CD8-positive, alpha-beta memory T cell (primary cell): ENCODE data around the gene FUZ. TPM values are rescaled to one million over a fixed set of nuclear protein-coding genes. Genes with fewer than 3 reads are reported as not detected.

Experiments used
- CTCF ChIA-PET: fragments of 350-600 bp; sonication (Branson Sonifier 250); formaldehyde crosslinking; loops from one replicate; lab custom pipeline; 2021; ENCODE audit warnings: antibody characterized with exemption; lab: Charles Lee
- POLR2A ChIA-PET: fragments of 350-600 bp; sonication (Branson Sonifier 250); formaldehyde crosslinking; loops from one replicate; lab custom pipeline; 2021; ENCODE audit warnings: antibody characterized with exemption; lab: Charles Lee
- DNase-seq, 5 donors: peaks; one replicate each; pipeline versions ENCODE4 v3.0.0 to v3.0.0-alpha.2; 2020 to 2022; ENCODE audit warnings: mixed read lengths in 1 of 5
- H3K27ac ChIP-seq: one replicate; pipeline ENCODE4 v1.7.0; 2013; ENCODE audit warnings: low read depth, mild to moderate bottlenecking, low read length, moderate library complexity
- H3K27me3 ChIP-seq: 2 replicates; pipeline ENCODE4 v1.7.0; 2013; ENCODE audit warnings: low read length, mild to moderate bottlenecking; ENCODE audit not compliant: insufficient read depth, poor library complexity, severe bottlenecking
- H3K36me3 ChIP-seq: 2 replicates; pipeline ENCODE4 v1.7.0; 2013; ENCODE audit warnings: mild to moderate bottlenecking, low read length, moderate library complexity; ENCODE audit not compliant: insufficient read depth
- H3K4me1 ChIP-seq: 2 replicates; pipeline ENCODE4 v1.7.0; 2013; ENCODE audit warnings: mild to moderate bottlenecking, low read length, moderate library complexity; ENCODE audit not compliant: insufficient read depth
- H3K4me3 ChIP-seq: 2 replicates; pipeline ENCODE4 v1.7.0; 2013; ENCODE audit warnings: mild to moderate bottlenecking, low read length
- H3K9me3 ChIP-seq: 2 replicates; pipeline ENCODE4 v1.7.0; 2013; ENCODE audit warnings: mild to moderate bottlenecking, low read length
- H3K27ac Mint-ChIP-seq, 8 donors: one replicate each; pipeline ENCODE4 v1.8.0; 2020 to 2021; ENCODE audit warnings: mixed read lengths in 8 of 8, mild to moderate bottlenecking in 6 of 8, inconsistent platforms in 3 of 8, moderate library complexity in 3 of 8
- H3K27me3 Mint-ChIP-seq, 2 donors: one replicate each; pipeline ENCODE4 v1.8.0; 2020 to 2021; ENCODE audit warnings: mixed read lengths in 2 of 2, mild to moderate bottlenecking in 1 of 2, moderate library complexity in 1 of 2
- H3K36me3 Mint-ChIP-seq, 3 donors: one replicate each; pipeline ENCODE4 v1.8.0; 2020 to 2021; ENCODE audit warnings: mixed read lengths in 3 of 3, inconsistent platforms in 1 of 3, mild to moderate bottlenecking in 1 of 3
- H3K4me1 Mint-ChIP-seq, 3 donors: one replicate each; pipeline ENCODE4 v1.8.0; 2020 to 2021; ENCODE audit warnings: mixed read lengths in 3 of 3, inconsistent platforms in 1 of 3, mild to moderate bottlenecking in 1 of 3
- H3K4me3 Mint-ChIP-seq, 7 donors: one replicate each; pipeline ENCODE4 v1.8.0; 2020 to 2021; ENCODE audit warnings: mixed read lengths in 7 of 7, mild to moderate bottlenecking in 6 of 7, moderate library complexity in 4 of 7, inconsistent platforms in 2 of 7
- H3K9me3 Mint-ChIP-seq, 5 donors: one replicate each; pipeline ENCODE4 v1.8.0; 2020 to 2022; ENCODE audit warnings: mixed read lengths in 5 of 5, mild to moderate bottlenecking in 3 of 5, moderate library complexity in 2 of 5, inconsistent platforms in 1 of 5
- polyA plus RNA-seq: library from polyadenylated mRNA; unstranded; fragments of 300-500 nt; fragmentation: Illumina TruSeq; gene quantifications from one replicate; pipeline ENCODE4 v1.2.3, GENCODE V29; 2021
- total RNA-seq, 2 experiments: library from RNA; stranded (reverse); gene quantifications; one replicate each; pipeline ENCODE4 v1.2.3, GENCODE V29; 2021

The FUZ gene
- total and polyA plus RNA-seq, 3 experiments from 2014 or later, result 4.5 to 30.1 (median 26.1) TPM

DNA sequence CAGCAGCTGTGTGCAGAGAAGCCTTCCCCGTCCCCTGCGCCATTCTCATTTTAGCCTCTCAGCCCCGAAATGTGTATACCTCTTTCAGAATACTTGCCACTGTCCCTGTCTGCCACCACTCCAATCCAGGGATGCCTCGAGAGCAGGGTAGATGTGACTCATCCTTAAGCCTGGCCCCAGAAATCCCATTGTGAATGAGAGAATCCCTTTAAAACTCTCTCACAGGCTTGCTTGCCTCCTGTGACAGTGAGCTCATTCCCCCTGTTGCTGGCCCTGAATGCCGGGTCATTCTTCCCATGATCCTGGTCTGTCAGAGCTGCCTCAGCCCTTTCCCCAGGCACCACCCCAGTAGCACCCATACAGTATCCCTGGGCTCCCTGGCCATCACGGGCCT lies 36.7 kb downstream of the FUZ start:
- no peaks in the 10 kb centered on the region for H3K4me1 ChIP-seq
- no peaks in the 10 kb centered on the region for H3K9me3 Mint-ChIP-seq
- peaks cover 29 to 43% (median 38%) of the 10 kb centered on the region in 3 donors for H3K4me1 Mint-ChIP-seq
- CTCF ChIA-PET, result no interaction called here
- peak overlapping the region; percentile 38 for H3K27ac ChIP-seq
- peak overlapping the region in 1 of 7 donors; percentile 32 for H3K4me3 Mint-ChIP-seq
- DNase-seq, result no peak
- H3K4me3 ChIP-seq, result no peak overlapping the region
- H3K36me3 ChIP-seq, result no peaks in the 10 kb centered on the region
- no peaks in the 10 kb centered on the region for H3K27me3 Mint-ChIP-seq
- no peaks in the 10 kb centered on the region for H3K27me3 ChIP-seq
- H3K9me3 ChIP-seq, result no peaks in the 10 kb centered on the region
- H3K27ac Mint-ChIP-seq, result peak overlapping the region in 4 of 8 donors; percentile 28 to 90 (median 60)
- POLR2A ChIA-PET, result no interaction called here
- peaks cover 0 to 42% (median 2%) of the 10 kb centered on the region in 3 donors for H3K36me3 Mint-ChIP-seq

DNA sequence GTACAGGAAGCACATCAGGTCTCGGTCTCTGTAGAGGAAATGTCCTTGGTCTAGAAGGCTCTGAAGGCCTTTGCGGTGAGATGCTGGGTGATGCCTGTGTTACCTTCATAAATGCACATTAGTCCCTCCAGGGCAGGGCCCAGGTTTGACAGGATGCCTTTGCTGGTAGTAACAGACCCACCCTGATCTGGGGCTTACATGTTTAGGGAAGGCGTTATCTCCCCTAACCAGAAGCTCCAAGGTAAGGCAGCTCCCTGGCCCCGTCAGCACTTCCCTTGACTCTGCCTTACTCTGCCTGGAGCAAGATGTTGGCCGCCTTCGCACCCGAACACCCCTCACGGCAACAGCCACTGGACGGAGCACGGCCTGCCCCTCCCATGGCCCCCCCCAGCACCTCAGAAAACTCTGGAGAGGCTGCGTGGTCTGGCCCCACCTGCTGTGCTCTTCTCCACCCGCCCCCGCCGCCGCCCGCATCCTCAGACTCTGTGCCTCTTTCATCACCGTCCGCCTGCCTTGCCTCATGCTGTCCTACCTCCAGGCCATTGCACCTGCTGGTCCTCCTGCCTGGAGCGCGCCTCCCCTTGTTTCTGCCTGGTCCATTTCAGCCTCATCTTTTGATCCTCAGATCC lies 37.2 kb downstream of the FUZ start:
- H3K9me3 ChIP-seq, result no peaks in the 10 kb centered on the region
- Mint-ChIP-seq H3K4me3 (no peak overlapping the region), H3K27ac (peak overlapping the region in 6 of 8 donors; percentile 28 to 90 (median 52)), H3K9me3 (no peaks in the 10 kb centered on the region), H3K27me3 (no peaks in the 10 kb centered on the region), H3K4me1 (peaks cover 29 to 39% (median 34%) of the 10 kb centered on the region in 3 donors), H3K36me3 (peaks cover 0 to 37% (median 2%) of the 10 kb centered on the region in 3 donors)
- H3K4me3 ChIP-seq, result no peak overlapping the region
- H3K36me3 ChIP-seq, result no peaks in the 10 kb centered on the region
- H3K27ac ChIP-seq, result peak overlapping the region; percentile 38
- no peak for DNase-seq
- ChIA-PET CTCF (no interaction called here), POLR2A (no interaction called here)
- H3K4me1 ChIP-seq, result no peaks in the 10 kb centered on the region
- H3K27me3 ChIP-seq, result no peaks in the 10 kb centered on the region

DNA sequence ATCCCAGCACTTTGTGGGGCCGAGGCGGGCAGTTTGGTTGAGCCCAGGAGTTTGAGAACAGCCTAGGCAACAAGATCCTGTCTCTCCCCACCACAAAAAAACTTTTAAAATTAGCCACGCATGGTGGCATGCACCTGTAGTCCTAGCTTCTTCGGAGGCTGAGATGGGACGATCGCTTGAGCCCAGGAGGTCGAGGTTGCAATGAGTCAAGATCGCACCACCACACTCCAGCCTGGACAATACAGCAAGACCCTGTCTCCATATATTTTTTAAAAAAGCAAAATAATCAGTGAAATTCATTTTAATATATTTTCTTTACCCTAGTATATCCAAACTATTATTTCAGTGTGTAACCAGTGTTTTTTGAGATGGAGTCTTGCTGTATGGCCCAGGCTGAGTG lies 38.1 kb downstream of the FUZ start:
- H3K27me3 Mint-ChIP-seq, result no peaks in the 10 kb centered on the region
- Histone ChIP-seq H3K4me3 (no peak overlapping the region), H3K9me3 (no peaks in the 10 kb centered on the region), H3K27ac (no peak overlapping the region), H3K27me3 (no peaks in the 10 kb centered on the region), H3K36me3 (no peaks in the 10 kb centered on the region), H3K4me1 (no peaks in the 10 kb centered on the region)
- no peak for DNase-seq
- peaks cover 29 to 38% (median 37%) of the 10 kb centered on the region in 3 donors for H3K4me1 Mint-ChIP-seq
- CTCF ChIA-PET, result no interaction called here
- no peaks in the 10 kb centered on the region for H3K9me3 Mint-ChIP-seq
- POLR2A ChIA-PET, result no interaction called here
- H3K4me3 Mint-ChIP-seq, result no peak overlapping the region
- H3K36me3 Mint-ChIP-seq, result peaks cover 0 to 34% (median 0%) of the 10 kb centered on the region in 3 donors
- H3K27ac Mint-ChIP-seq, result no peak overlapping the region

DNA sequence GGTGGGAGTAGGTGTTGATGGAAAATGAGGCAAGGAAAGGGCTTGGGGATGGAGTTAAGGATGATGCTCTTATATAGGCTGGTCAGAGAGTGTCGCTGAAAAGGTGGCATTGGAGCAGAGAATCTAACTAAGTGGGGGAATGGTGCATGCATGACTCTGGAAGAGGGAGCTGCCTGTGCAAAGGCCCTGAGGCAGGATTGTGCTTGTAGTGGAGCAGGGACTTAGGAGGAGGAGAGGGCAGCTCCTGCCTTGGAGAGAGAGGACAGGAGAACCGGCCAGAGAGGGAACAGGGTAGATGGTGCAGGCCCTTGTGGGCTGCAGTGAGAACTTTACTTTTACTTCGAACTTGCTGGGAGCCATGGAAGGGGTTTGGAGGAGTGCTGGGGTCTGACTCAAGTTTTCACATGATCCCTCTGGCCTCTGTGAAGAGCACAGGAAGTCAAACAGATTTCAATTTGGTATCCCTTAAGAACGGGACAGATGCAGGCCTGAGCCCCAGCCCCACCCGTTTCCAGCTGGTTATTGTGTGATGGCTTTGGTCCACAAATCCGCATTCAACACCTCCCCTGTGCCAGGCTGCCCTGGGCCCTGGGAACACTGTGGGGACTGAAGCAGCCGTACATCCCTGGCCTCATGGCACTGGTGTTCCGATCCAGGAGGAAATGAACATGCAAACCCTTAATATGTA lies 39.3 kb downstream of the FUZ start:
- peak overlapping the region in 3 of 8 donors; percentile 1 to 89 (median 11) for H3K27ac Mint-ChIP-seq
- Histone ChIP-seq H3K36me3 (no peaks in the 10 kb centered on the region), H3K4me1 (peaks cover 5% of the 10 kb centered on the region), H3K27me3 (no peaks in the 10 kb centered on the region), H3K9me3 (no peaks in the 10 kb centered on the region), H3K27ac (no peak overlapping the region), H3K4me3 (no peak overlapping the region)
- peaks cover 34 to 44% (median 42%) of the 10 kb centered on the region in 3 donors for H3K4me1 Mint-ChIP-seq
- no peaks in the 10 kb centered on the region for H3K27me3 Mint-ChIP-seq
- H3K4me3 Mint-ChIP-seq, result peak overlapping the region in 1 of 7 donors; percentile 17
- CTCF ChIA-PET, result no interaction called here
- H3K36me3 Mint-ChIP-seq, result peaks cover 0 to 30% (median 0%) of the 10 kb centered on the region in 3 donors
- POLR2A ChIA-PET, result no interaction called here
- no peak for DNase-seq
- no peaks in the 10 kb centered on the region for H3K9me3 Mint-ChIP-seq

DNA sequence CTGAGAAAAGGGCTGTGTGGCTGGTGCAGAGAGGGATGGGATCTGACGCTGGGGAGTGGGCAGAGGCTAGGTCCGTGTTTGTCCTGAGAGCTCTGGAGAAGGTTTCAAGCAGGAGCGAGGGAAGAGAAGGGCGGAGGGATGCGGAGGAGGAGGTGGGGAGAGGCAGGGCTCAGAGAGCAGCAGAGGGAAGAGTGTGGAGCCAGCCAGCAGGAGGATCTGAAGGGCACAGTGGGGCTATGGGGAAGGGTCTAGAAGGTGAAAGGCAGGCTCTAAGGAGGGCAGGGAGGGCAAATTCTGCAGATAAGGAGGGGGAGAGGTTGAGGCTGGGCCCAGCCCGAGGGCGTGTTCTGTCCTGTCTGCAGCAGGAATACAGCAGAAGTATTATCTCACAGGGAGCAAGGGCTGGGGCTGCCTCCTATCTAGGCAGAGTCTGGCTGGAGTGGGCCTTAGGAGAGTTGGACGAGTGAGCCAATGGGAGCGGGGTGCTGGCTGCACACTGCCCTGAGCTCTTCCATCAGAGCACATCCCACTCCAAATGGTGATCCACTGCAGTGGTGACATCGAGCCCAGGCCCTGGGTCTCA lies 40.2 kb downstream of the FUZ start:
- H3K4me1 Mint-ChIP-seq, result peaks cover 40 to 53% (median 45%) of the 10 kb centered on the region in 3 donors
- H3K4me1 ChIP-seq, result peaks cover 10% of the 10 kb centered on the region
- peak overlapping the region in 3 of 8 donors; percentile 1 to 40 (median 17) for H3K27ac Mint-ChIP-seq
- H3K27ac ChIP-seq, result no peak overlapping the region
- H3K9me3 Mint-ChIP-seq, result no peaks in the 10 kb centered on the region
- ChIA-PET POLR2A (no interaction called here), CTCF (no interaction called here)
- H3K4me3 Mint-ChIP-seq, result peak overlapping the region in 1 of 7 donors; percentile 62
- H3K36me3 ChIP-seq, result no peaks in the 10 kb centered on the region
- H3K4me3 ChIP-seq, result no peak overlapping the region
- no peaks in the 10 kb centered on the region for H3K27me3 Mint-ChIP-seq
- H3K27me3 ChIP-seq, result no peaks in the 10 kb centered on the region
- H3K36me3 Mint-ChIP-seq, result peaks cover 0 to 30% (median 0%) of the 10 kb centered on the region in 3 donors
- no peak for DNase-seq
- no peaks in the 10 kb centered on the region for H3K9me3 ChIP-seq

DNA sequence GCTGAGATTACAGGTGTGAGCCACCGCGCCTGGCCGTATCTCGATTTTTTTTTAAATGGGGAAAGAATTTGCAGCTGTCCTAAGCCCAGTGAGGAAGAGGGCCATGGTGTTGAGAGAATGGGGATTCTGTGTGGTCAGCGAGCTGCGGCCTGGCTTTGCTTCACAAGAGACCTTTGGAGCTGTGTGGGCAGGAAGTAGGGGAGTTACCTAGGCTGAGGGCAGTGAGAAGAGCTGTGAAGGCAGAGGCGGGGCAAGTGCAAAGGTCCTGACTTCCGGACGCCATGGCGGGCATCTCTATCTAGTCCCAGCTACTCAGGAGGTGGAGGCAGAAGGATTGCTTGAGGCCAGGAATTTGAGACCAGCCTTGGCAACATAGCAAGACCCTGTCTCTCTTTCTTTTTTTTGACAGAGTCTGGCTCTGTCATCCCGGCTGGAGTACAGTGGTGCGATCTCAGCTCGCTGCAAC lies 41.4 kb downstream of the FUZ start:
- H3K4me3 Mint-ChIP-seq, result peak overlapping the region in 3 of 7 donors; percentile 41 to 44 (median 41)
- H3K27ac ChIP-seq, result no peak overlapping the region

DNA sequence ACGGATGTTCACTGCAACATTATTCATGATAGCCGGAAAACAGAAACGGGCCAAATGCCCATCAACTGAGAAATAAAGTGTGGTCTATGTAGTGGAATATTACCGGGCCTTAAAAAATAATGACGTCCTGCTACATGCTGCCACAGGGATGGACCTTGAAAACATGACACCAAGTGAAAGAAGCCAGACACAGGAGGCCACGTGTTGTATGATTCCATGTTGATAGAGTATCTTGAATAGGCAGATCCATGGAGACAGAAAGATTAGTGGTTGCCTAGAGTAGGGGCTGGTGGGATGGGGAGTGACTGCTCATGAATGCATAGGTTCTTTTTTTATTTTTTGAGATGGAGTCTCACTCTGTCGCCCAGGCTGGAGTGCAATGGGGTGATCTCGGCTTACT lies 42.6 kb downstream of the FUZ start:
- peak overlapping the region in 1 of 8 donors; percentile 40 for H3K27ac Mint-ChIP-seq
- no peaks in the 10 kb centered on the region for H3K27me3 Mint-ChIP-seq
- Histone ChIP-seq H3K9me3 (no peaks in the 10 kb centered on the region), H3K27me3 (no peaks in the 10 kb centered on the region), H3K27ac (no peak overlapping the region), H3K4me3 (no peak overlapping the region), H3K4me1 (peaks cover 23% of the 10 kb centered on the region), H3K36me3 (no peaks in the 10 kb centered on the region)
- H3K9me3 Mint-ChIP-seq, result no peaks in the 10 kb centered on the region
- ChIA-PET CTCF (interaction anchor here (0.6 to 1.7 kb wide), 2 partner anchors 48 to 53 kb away, joined by 4 to 5 read pairs; no protein-coding TSS in a partner anchor), POLR2A (no interaction called here)
- H3K36me3 Mint-ChIP-seq, result peaks cover 0 to 24% (median 0%) of the 10 kb centered on the region in 3 donors
- H3K4me3 Mint-ChIP-seq, result no peak overlapping the region
- H3K4me1 Mint-ChIP-seq, result peaks cover 48 to 60% (median 54%) of the 10 kb centered on the region in 3 donors
- DNase-seq, result no peak

More for the DNA sequence above, 41.4 kb downstream of the FUZ start:
- Histone ChIP-seq H3K27me3 (no peaks in the 10 kb centered on the region), H3K36me3 (no peaks in the 10 kb centered on the region), H3K9me3 (no peaks in the 10 kb centered on the region), H3K4me1 (peaks cover 17% of the 10 kb centered on the region), H3K4me3 (no peak overlapping the region)
- Mint-ChIP-seq H3K27me3 (no peaks in the 10 kb centered on the region), H3K27ac (peak overlapping the region in 3 of 8 donors; percentile 18 to 65 (median 31)), H3K9me3 (no peaks in the 10 kb centered on the region), H3K36me3 (peaks cover 0 to 30% (median 0%) of the 10 kb centered on the region in 3 donors), H3K4me1 (peaks cover 48 to 61% (median 53%) of the 10 kb centered on the region in 3 donors)
- POLR2A ChIA-PET, result interaction anchor here (0.6 kb wide), 1 partner anchor 61 kb away, joined by 3 read pairs; no protein-coding TSS in a partner anchor
- CTCF ChIA-PET, result interaction anchor here (1.7 kb wide), 1 partner anchor 54 kb away, joined by 5 read pairs; no protein-coding TSS in a partner anchor
- DNase-seq, result peak in 1 of 5 donors; percentile 14
